ENCODE measurements around the gene AKAP8L. TPM values are rescaled to one million over a fixed set of nuclear protein-coding genes. Genes with fewer than 3 reads are reported as not detected.

The AKAP8L gene
- total and polyA plus RNA-seq, 2 of the 8 experiments (the other 6 are each of a cell fraction or from before 2014, with no cell fraction given) = 75.1 to 138 TPM

DNA sequence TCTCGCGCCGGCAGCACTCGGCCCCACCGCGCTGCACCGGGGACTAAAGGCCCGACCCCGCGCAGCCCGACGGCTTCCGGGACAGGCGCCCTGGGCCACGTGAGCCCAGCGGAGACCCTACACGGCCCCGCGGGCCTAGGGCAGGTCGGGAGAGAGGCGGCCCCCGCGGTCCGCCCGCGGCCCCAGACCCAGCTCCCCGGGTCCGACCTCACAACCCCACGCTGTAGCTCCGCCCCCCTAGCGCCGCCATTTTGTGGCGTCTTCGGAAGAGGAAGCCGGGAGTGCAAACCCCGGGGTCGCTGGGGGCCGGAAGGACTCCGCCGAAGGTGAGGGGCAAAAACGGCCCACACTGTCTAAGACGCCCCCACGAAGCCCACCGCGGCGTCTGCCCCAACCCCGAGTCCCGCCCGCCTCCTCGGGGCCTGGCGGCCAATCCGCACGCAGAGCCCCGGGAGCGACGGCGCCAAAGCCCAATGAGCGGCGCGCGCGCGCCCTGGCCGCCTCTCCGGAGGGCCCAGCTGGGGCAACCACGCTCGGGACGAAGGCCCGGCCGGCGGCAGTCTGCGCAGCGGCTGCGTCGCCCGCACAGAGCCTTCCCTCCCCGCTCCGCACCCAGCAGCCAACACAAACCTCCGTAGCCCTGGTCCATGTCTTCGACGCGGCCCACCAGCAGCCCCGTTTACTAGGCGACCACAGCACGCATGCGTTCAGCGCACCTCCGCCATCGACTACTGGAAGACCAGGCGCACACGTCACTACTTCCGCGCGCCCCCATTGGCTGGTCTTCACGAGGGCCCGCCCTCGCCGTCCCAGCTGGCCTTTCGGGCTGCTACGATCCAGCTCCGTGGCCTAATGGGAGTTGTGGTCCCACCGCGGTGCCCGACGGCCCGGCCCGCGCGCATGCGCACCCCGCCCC, 39.4 kb downstream of the AKAP8L start, which contains the start of gene AKAP8:
TSS of gene AKAP8 (minus strand) at position 705 of the 916 bp plus-strand sequence. CDS start at position 649, 56 bp downstream.
- H2BK5ac ChIP-seq (ENCODE audit: low read depth, low read length) = peak within 1 kb of the TSS; percentile 92
- peak within 1 kb of the TSS; percentile 96 to 100 (median 98) for H3K9ac ChIP-seq (replicated peaks in 1 of 4; ENCODE audit: extremely low read depth in 1 of 4, low read depth in 3 of 4, low read length in 3 of 4)
- peak within 1 kb of the TSS; percentile 99 for H4K8ac ChIP-seq (ENCODE audit: extremely low read depth, insufficient read depth, low read length)
- peak within 1 kb of the TSS; percentile 65 for H3K4ac ChIP-seq (replicated peaks; ENCODE audit: insufficient read length, low read depth, low read length)
- H3K27me3 ChIP-seq (replicated peaks in 1 of 4; ENCODE audit: control insufficient read depth in 3 of 4, extremely low read depth in 1 of 4, insufficient read depth in 3 of 4, low read length in 3 of 4) = no peaks in the 10 kb centered on the region
- peak within 1 kb of the TSS; percentile 84 to 99 (median 94) for H3K4me3 ChIP-seq (ENCODE audit: extremely low read depth in 1 of 4, insufficient read depth in 2 of 4, low read depth in 3 of 4, low read length in 4 of 4)
- ChIA-PET CTCF (ENCODE audit: partially characterized antibody) (interaction anchor here (1.1 to 1.9 kb wide), 7 partner anchors 8 to 127 kb away, joined by 3 to 5 read pairs (median 3); partner anchors contain the start of gene AKAP8L), POLR2A (ENCODE audit: partially characterized antibody) (interaction anchor here (0.6 to 5.6 kb wide), 56 partner anchors 8 to 731 kb away, joined by 3 to 60 read pairs (median 4); partner anchors contain the start of genes AKAP8L, BRD4, NOTCH3 and WIZ)
- H3K23ac ChIP-seq (ENCODE audit: insufficient read length) = no peak within 1 kb of the TSS
- H3K4me2 ChIP-seq (ENCODE audit: insufficient read depth in 1 of 2, low read depth in 2 of 2, low read length in 2 of 2) = peak within 1 kb of the TSS; percentile 91 to 92
- H2BK15ac ChIP-seq (ENCODE audit: low read length) = peak within 1 kb of the TSS; percentile 10; the same call in 1 of the 2 replicates
- no peak within 1 kb of the TSS for H3K14ac ChIP-seq (ENCODE audit: insufficient read length)
- no peak within 1 kb of the TSS; the same call in 1 of the 2 replicates for H2AK5ac ChIP-seq (ENCODE audit: low read depth, low read length)
- WGBS, 2 experiments (ENCODE audit: extremely low coverage in 1 of 2, insufficient coverage in 1 of 2, insufficient read length in 1 of 2, insufficient replicate concordance in 2 of 2, low coverage in 1 of 2, low lambda C conversion rate in 2 of 2, missing lambda C conversion rate in 1 of 2) = 3% methylated on average over 47 of the region's 111 CpGs; no CpG with 5 or more reads in 1 of the 2 experiments
- H3K4me1 ChIP-seq (replicated peaks in 1 of 4; ENCODE audit: control insufficient read depth in 3 of 4, insufficient read depth in 4 of 4, low read length in 3 of 4) = peaks cover 0 to 9% (median 6%) of the 10 kb centered on the region in 4 experiments; a peak in 6 of 7 replicates
- peaks cover 10% of the 10 kb centered on the region for H3K23me2 ChIP-seq (ENCODE audit: low read depth, low read length)
- peak within 1 kb of the TSS; percentile 97 for H4K91ac ChIP-seq (replicated peaks; ENCODE audit: insufficient read length, low read length)
- peaks cover 8 to 28% of the 10 kb centered on the region in 2 experiments for H4K20me1 ChIP-seq (replicated peaks in 1 of 2; ENCODE audit: control insufficient read depth in 1 of 2, insufficient read depth in 2 of 2, low read length in 2 of 2)
- H3K36me3 ChIP-seq (ENCODE audit: control insufficient read depth in 2 of 4, insufficient read depth in 4 of 4, low read length in 3 of 4) = peaks cover 0 to 2% (median 0%) of the 10 kb centered on the region in 4 experiments; a peak in 3 of 8 replicates
- H2BK120ac ChIP-seq (replicated peaks; ENCODE audit: low read depth, low read length) = no peak within 1 kb of the TSS
- peak within 1 kb of the TSS; percentile 91 for H4K5ac ChIP-seq (ENCODE audit: insufficient read length, low read depth, low read length)
- peak within 1 kb of the TSS; percentile 97 for H3K27ac ChIP-seq (ENCODE audit: low read depth, low read length)
- peak within 1 kb of the TSS; percentile 11; the same call in 1 of the 2 replicates for H2AFZ ChIP-seq (ENCODE audit: low read length)
- H3K9me3 ChIP-seq (ENCODE audit: insufficient read depth in 2 of 2, low read depth in 1 of 2, low read length in 1 of 2) = no peaks in the 10 kb centered on the region
- peaks cover 9% of the 10 kb centered on the region; the same call in 1 of the 2 replicates for H3K79me1 ChIP-seq (ENCODE audit: low read depth, low read length)
- peak; percentile 95 to 97 for DNase-seq (ENCODE audit: low read depth in 1 of 2, low spot score in 2 of 2)
- peak within 1 kb of the TSS; percentile 75; the same call in 1 of the 2 replicates for H2BK12ac ChIP-seq (ENCODE audit: low read depth, low read length)
- no peak for FAIRE-seq
- H3K56ac ChIP-seq (replicated peaks; ENCODE audit: insufficient read length, low read depth, low read length) = peak within 1 kb of the TSS; percentile 78
- peaks cover 28 to 45% of the 10 kb centered on the region in 2 experiments for H3K79me2 ChIP-seq (ENCODE audit: control insufficient read depth in 1 of 2, insufficient read depth in 2 of 2, low read length in 2 of 2)
- H3K18ac ChIP-seq (ENCODE audit: extremely low read depth, low read length) = peak within 1 kb of the TSS; percentile 98
- no peak within 1 kb of the TSS for H2BK20ac ChIP-seq (ENCODE audit: low read length)
- TF ChIP-seq TAF1 (IDR thresholded peaks at IDR 0.05; ENCODE audit: low read depth, low read length) (peak; percentile 92), CREB1 (IDR thresholded peaks at IDR 0.05) (peak; percentile 89), EZH2 (IDR thresholded peaks at IDR 0.05; ENCODE audit: low read depth, low read length, severe bottlenecking) (no peak), BRCA1 (IDR thresholded peaks at IDR 0.05; ENCODE audit: low read depth, low read length) (no peak), SUZ12 (IDR thresholded peaks at IDR 0.05; ENCODE audit: low read length) (no peak), ATF2 (IDR thresholded peaks at IDR 0.05; ENCODE audit: low read length) (peak; percentile 87; the same call in 1 of the 2 replicates), PHF8 (conservative IDR thresholded peaks at IDR 0.05; ENCODE audit: low read depth, low read length) (peak; percentile 91), KDM4A (IDR thresholded peaks at IDR 0.05; ENCODE audit: low read depth, low read length, severe bottlenecking) (no peak)

All from H1 (cell line).